ENCODE results near the gene CLHC1.

CLHC1 gene

GRCh38 chr2:55160422-55160821 lies 71.7 kb downstream of the CLHC1 start:
- no peak overlapping the region for H2AFZ ChIP-seq (ENCODE audit: low read length)
- peaks cover 4% of the 10 kb centered on the region; the same call in 1 of the 2 replicates for H3K4me1 ChIP-seq (ENCODE audit: low read length)
- no peaks in the 10 kb centered on the region for H4K20me1 ChIP-seq (ENCODE audit: insufficient read depth, low read length)
- no peak overlapping the region for H3K27ac ChIP-seq (ENCODE audit: low read length)
- no peaks in the 10 kb centered on the region for H3K36me3 ChIP-seq (replicated peaks; ENCODE audit: insufficient read depth, low read length)
- DNase-seq, result no peak
- H3K9me2 ChIP-seq (replicated peaks; ENCODE audit: insufficient read depth, low read length), result no peaks in the 10 kb centered on the region
- TF ChIP-seq CTCF (IDR thresholded peaks at IDR 0.05; ENCODE audit: low read length), result no peak
- no peak for TF ChIP-seq EZH2phosphoT487 (IDR thresholded peaks at IDR 0.05; ENCODE audit: low read length)
- no peak for TF ChIP-seq EZH2 (optimal IDR thresholded peaks at IDR 0.05; ENCODE audit: low read depth, low read length)
- no peak overlapping the region for H3K4me3 ChIP-seq (ENCODE audit: low read length)
- no peaks in the 10 kb centered on the region for H3F3A ChIP-seq (ENCODE audit: insufficient read depth, low read length)
- H3K4me2 ChIP-seq (ENCODE audit: low read depth, low read length), result no peak overlapping the region
- H3K9me3 ChIP-seq (replicated peaks; ENCODE audit: insufficient read depth, low read length), result no peaks in the 10 kb centered on the region
- no peak overlapping the region for H3K9ac ChIP-seq (ENCODE audit: low read length)
- no peaks in the 10 kb centered on the region for H3K79me2 ChIP-seq (ENCODE audit: low read length)
- H3K27me3 ChIP-seq (replicated peaks; ENCODE audit: insufficient read depth, low read length), result no peaks in the 10 kb centered on the region

GRCh38 chr2:55159752-55160151 lies 72.3 kb downstream of the CLHC1 start:
- H3K27me3 ChIP-seq (replicated peaks; ENCODE audit: insufficient read depth, low read length), result no peaks in the 10 kb centered on the region
- no peaks in the 10 kb centered on the region for H3K9me2 ChIP-seq (replicated peaks; ENCODE audit: insufficient read depth, low read length)
- H3K9ac ChIP-seq (ENCODE audit: low read length), result no peak overlapping the region
- no peaks in the 10 kb centered on the region for H3K9me3 ChIP-seq (replicated peaks; ENCODE audit: insufficient read depth, low read length)
- H3K4me1 ChIP-seq (ENCODE audit: low read length), result peaks cover 4% of the 10 kb centered on the region; the same call in 1 of the 2 replicates
- no peak overlapping the region for H3K4me3 ChIP-seq (ENCODE audit: low read length)
- no peaks in the 10 kb centered on the region for H3F3A ChIP-seq (ENCODE audit: insufficient read depth, low read length)
- no peak overlapping the region for H3K4me2 ChIP-seq (ENCODE audit: low read depth, low read length)
- DNase-seq, result no peak
- TF ChIP-seq EZH2phosphoT487 (IDR thresholded peaks at IDR 0.05; ENCODE audit: low read length) (no peak), EZH2 (optimal IDR thresholded peaks at IDR 0.05; ENCODE audit: low read depth, low read length) (no peak), CTCF (IDR thresholded peaks at IDR 0.05; ENCODE audit: low read length) (no peak)
- no peaks in the 10 kb centered on the region for H3K36me3 ChIP-seq (replicated peaks; ENCODE audit: insufficient read depth, low read length)
- H2AFZ ChIP-seq (ENCODE audit: low read length), result no peak overlapping the region
- H4K20me1 ChIP-seq (ENCODE audit: insufficient read depth, low read length), result no peaks in the 10 kb centered on the region
- H3K27ac ChIP-seq (ENCODE audit: low read length), result no peak overlapping the region
- no peaks in the 10 kb centered on the region for H3K79me2 ChIP-seq (ENCODE audit: low read length)

GRCh38 chr2:55159037-55159651 lies 72.9 kb downstream of the CLHC1 start:
- no peak for TF ChIP-seq CTCF (IDR thresholded peaks at IDR 0.05; ENCODE audit: low read length)
- no peak for TF ChIP-seq EZH2phosphoT487 (IDR thresholded peaks at IDR 0.05; ENCODE audit: low read length)
- TF ChIP-seq EZH2 (optimal IDR thresholded peaks at IDR 0.05; ENCODE audit: low read depth, low read length), result no peak
- Histone ChIP-seq H2AFZ (ENCODE audit: low read length) (peak overlapping the region; percentile 28; the same call in 1 of the 2 replicates), H3K27me3 (replicated peaks; ENCODE audit: insufficient read depth, low read length) (no peaks in the 10 kb centered on the region), H3K9ac (ENCODE audit: low read length) (no peak overlapping the region), H3K79me2 (ENCODE audit: low read length) (no peaks in the 10 kb centered on the region), H3K4me2 (ENCODE audit: low read depth, low read length) (no peak overlapping the region), H3K4me3 (ENCODE audit: low read length) (no peak overlapping the region), H3K27ac (ENCODE audit: low read length) (no peak overlapping the region), H3K9me2 (replicated peaks; ENCODE audit: insufficient read depth, low read length) (no peaks in the 10 kb centered on the region), H3K36me3 (replicated peaks; ENCODE audit: insufficient read depth, low read length) (no peaks in the 10 kb centered on the region), H3K9me3 (replicated peaks; ENCODE audit: insufficient read depth, low read length) (no peaks in the 10 kb centered on the region), H3F3A (ENCODE audit: insufficient read depth, low read length) (no peaks in the 10 kb centered on the region), H4K20me1 (ENCODE audit: insufficient read depth, low read length) (no peaks in the 10 kb centered on the region), H3K4me1 (ENCODE audit: low read length) (peaks cover 4% of the 10 kb centered on the region; the same call in 1 of the 2 replicates)
- DNase-seq, result peak; percentile 40
